ENCODE measurements around the gene CHIA. TPM values are rescaled to one million over a fixed set of nuclear protein-coding genes. Genes with fewer than 3 reads are reported as not detected.

CHIA gene
- total RNA-seq = not detected in 2 replicates

GRCh38 chr1:111290630-111291029 lies at the start of gene CHIA:
TSS of gene CHIA (plus strand) at chr1:111290851. CDS start at chr1:111310468, 19,617 bp downstream.

Small RNA genes within 50 kb of the gene (small RNA-seq; reads per million reads assigned to genes)
- gene AL356387.2 (ENCODE audit: low replicate concordance) = not detected

Other genes with a start within 250 kb of the CHIA start
- gene DRAM2, start 150.8 kb upstream of the CHIA start, total RNA-seq = 54.0 and 60.8 TPM in 2 replicates
- 24.7 and 33.6 TPM in 2 replicates for gene CEPT1, start 150.6 kb upstream of the CHIA start, total RNA-seq
- 1.7 and 5.3 TPM in 2 replicates for gene DENND2D, start 90.2 kb upstream of the CHIA start, total RNA-seq
- not detected in 2 replicates for gene CHI3L2, start 63.1 kb upstream of the CHIA start, total RNA-seq
- under 0.01 and 0.44 TPM in 2 replicates for gene OVGP1, start 136.9 kb downstream of the CHIA start, total RNA-seq
- gene WDR77, start 158.4 kb downstream of the CHIA start, total RNA-seq = 38.7 and 65.9 TPM in 2 replicates
- gene ATP5PB, start 158.6 kb downstream of the CHIA start, total RNA-seq = 182 and 202 TPM in 2 replicates
- 0.14 and 0.22 TPM in 2 replicates for gene C1orf162, start 183.1 kb downstream of the CHIA start, total RNA-seq
- 0.43 TPM in 1 of 2 replicates, not detected in the other for gene ADORA3, start 212.8 kb downstream of the CHIA start, total RNA-seq
- 0.14 TPM in 1 of 2 replicates, not detected in the other for gene TMIGD3, start 212.8 kb downstream of the CHIA start, total RNA-seq

Data from placental pericyte (primary cell).